Smooth muscle cell (in vitro differentiated cells): ENCODE measurements around the gene FBF1. TPM values are rescaled to one million over a fixed set of nuclear protein-coding genes. Genes with fewer than 3 reads are reported as not detected.
A peak's percentile ranks its signal among the peaks of the same experiment; 100 is the strongest.

ENCODE experiments used
- DNase-seq: peaks from one replicate; lab custom pipeline; 2025; ENCODE audit not compliant: unreplicated experiment; lab: John Stamatoyannopoulos, UW
- H2AFZ ChIP-seq: fragments of 200-600 bp; sonication (generic); 2 replicates; pipeline ENCODE4 v1.6.0; 2016; ENCODE audit warnings: antibody characterized with exemption, low read depth, mild to moderate bottlenecking
- H3F3A ChIP-seq: fragments of 200-600 bp; sonication (generic); 2 replicates; pipeline ENCODE4 v1.6.0; 2017; ENCODE audit warnings: antibody characterized with exemption, low read depth
- H3K27ac ChIP-seq: fragments of 200-600 bp; sonication (generic); 2 replicates; pipeline ENCODE4 v1.5.1; 2016; ENCODE audit warnings: low read depth, mild to moderate bottlenecking
- H3K27me3 ChIP-seq: fragments of 200-600 bp; sonication (generic); 2 replicates; pipeline ENCODE4 v1.6.1; 2016; ENCODE audit warnings: low read depth, mild to moderate bottlenecking
- H3K36me3 ChIP-seq: fragments of 200-600 bp; sonication (generic); 2 replicates; pipeline ENCODE4 v1.5.1; 2016; ENCODE audit warnings: low read depth
- H3K4me1 ChIP-seq: fragments of 200-600 bp; sonication (generic); 2 replicates; pipeline ENCODE4 v1.5.1; 2016; ENCODE audit warnings: low read depth
- H3K4me2 ChIP-seq: fragments of 200-600 bp; sonication (generic); 2 replicates; pipeline ENCODE4 v1.6.0; 2016; ENCODE audit warnings: mild to moderate bottlenecking
- H3K4me3 ChIP-seq: fragments of 200-600 bp; sonication (generic); 2 replicates; pipeline ENCODE4 v1.5.1; 2016; ENCODE audit warnings: mild to moderate bottlenecking
- H3K79me2 ChIP-seq: fragments of 200-600 bp; sonication (generic); 2 replicates; pipeline ENCODE4 v1.6.0; 2016; ENCODE audit warnings: low read depth, mild to moderate bottlenecking
- H3K9ac ChIP-seq: fragments of 200-600 bp; sonication (generic); 2 replicates; pipeline ENCODE4 v1.6.0; 2016; ENCODE audit warnings: low read depth
- H3K9me3 ChIP-seq: fragments of 200-600 bp; sonication (generic); replicated peaks from 2 replicates; pipeline ENCODE4 v1.5.1; 2016; ENCODE audit warnings: low read depth
- H4K20me1 ChIP-seq: fragments of 200-600 bp; sonication (generic); 2 replicates; pipeline ENCODE4 v1.6.0; 2016; ENCODE audit warnings: low read depth
- CTCF ChIP-seq: fragments of 200-600 bp; sonication (generic); IDR thresholded peaks from 2 replicates; pipeline ENCODE4 v1.5.1; 2017; ENCODE audit warnings: borderline replicate concordance, mild to moderate bottlenecking, antibody characterized with exemption; ENCODE audit not compliant: insufficient read depth, poor library complexity, severe bottlenecking
- WGBS: methylation state at CpG from one replicate; pipeline ENCODE4 v1.1.7; 2016; ENCODE audit warnings: low lambda C conversion rate; 5-methylcytosine and 5-hydroxymethylcytosine counted together
- polyA plus RNA-seq: library from polyadenylated mRNA; unstranded; fragments of >200 nt; fragmentation: Nextera tagmentation; extraction: Ambion mirVana; gene quantifications from 2 replicates; pipeline ENCODE4 v1.2.1, GENCODE V29; 2016
- total RNA-seq: library from RNA; depleted of rRNA; stranded (reverse); fragments of >200 nt; gene quantifications from 2 replicates; pipeline ENCODE4 v1.2.3, GENCODE V29; 2014

FBF1 gene
- total RNA-seq (8.4 and 21.8 TPM in 2 replicates), polyA plus RNA-seq (4.6 and 8.2 TPM in 2 replicates)

GRCh38 chr17:75940727-75941441 lies at the start of gene FBF1:
FBF1 (minus strand) TSS chr17:75941042; CDS start chr17:75938149, 2,893 bp downstream.
- peak within 1 kb of the TSS; percentile 93 for H3K9ac ChIP-seq
- no peak for TF ChIP-seq CTCF
- no peaks in the 10 kb centered on the region for H4K20me1 ChIP-seq
- peaks cover 5% of the 10 kb centered on the region for H3K4me1 ChIP-seq
- H3K27me3 ChIP-seq: no peaks in the 10 kb centered on the region
- H2AFZ ChIP-seq: peak within 1 kb of the TSS; percentile 91
- peak within 1 kb of the TSS; percentile 83 for H3K4me3 ChIP-seq
- peak within 1 kb of the TSS; percentile 97 for H3K4me2 ChIP-seq
- DNase-seq: peak; percentile 79
- peaks cover 8% of the 10 kb centered on the region for H3F3A ChIP-seq
- no peaks in the 10 kb centered on the region for H3K79me2 ChIP-seq
- no peaks in the 10 kb centered on the region for H3K9me3 ChIP-seq
- H3K27ac ChIP-seq: peak within 1 kb of the TSS; percentile 55
- 2% methylated on average over 55 of the region's 63 CpGs for WGBS
- peaks cover 8% of the 10 kb centered on the region for H3K36me3 ChIP-seq

GRCh38 chr17:75987041-75987440 lies 46.2 kb upstream of the FBF1 start:
- TF ChIP-seq CTCF: no peak
- Histone ChIP-seq H2AFZ (no peak overlapping the region), H3K27me3 (no peaks in the 10 kb centered on the region), H3K9ac (no peak overlapping the region), H4K20me1 (no peaks in the 10 kb centered on the region), H3K4me1 (peaks cover 13% of the 10 kb centered on the region), H3K36me3 (no peaks in the 10 kb centered on the region), H3K27ac (no peak overlapping the region), H3K4me3 (no peak overlapping the region), H3K79me2 (peaks cover 5% of the 10 kb centered on the region), H3K4me2 (no peak overlapping the region), H3F3A (peaks cover 4% of the 10 kb centered on the region), H3K9me3 (no peaks in the 10 kb centered on the region)
- no peak for DNase-seq
- 77% methylated on average over 4 of the region's 4 CpGs for WGBS

GRCh38 chr17:75985986-75986385 lies 45.1 kb upstream of the FBF1 start:
- no peaks in the 10 kb centered on the region for H3K9me3 ChIP-seq
- no peak overlapping the region for H3K27ac ChIP-seq
- WGBS: 95% methylated on average over 4 of the region's 4 CpGs
- no peak for TF ChIP-seq CTCF
- no peaks in the 10 kb centered on the region for H3K36me3 ChIP-seq
- no peak overlapping the region for H3K4me3 ChIP-seq
- H3K27me3 ChIP-seq: no peaks in the 10 kb centered on the region
- no peak for DNase-seq
- H3F3A ChIP-seq: peaks cover 14% of the 10 kb centered on the region
- H3K4me2 ChIP-seq: no peak overlapping the region
- H4K20me1 ChIP-seq: no peaks in the 10 kb centered on the region
- H3K79me2 ChIP-seq: peaks cover 5% of the 10 kb centered on the region
- no peak overlapping the region for H2AFZ ChIP-seq
- no peak overlapping the region for H3K9ac ChIP-seq
- H3K4me1 ChIP-seq: peaks cover 15% of the 10 kb centered on the region
